G401.6 (cell line): Measurements from ENCODE around the gene TVP23A.
"Not testable (repeated sequence)": the region's sequence is repeated elsewhere in the genome, so short reads cannot be mapped to it uniquely, and the experiment has no call there.

ENCODE experiments used
- FAIRE-seq: peaks from 2 replicates; lab custom pipeline; 2012; peaks lifted over from hg19 to GRCh38; lab: Jason Lieb, UNC

Gene TVP23A

GRCh38 chr16:10744370-10745030 lies 74.1 kb downstream of the TVP23A start:
- FAIRE-seq = no peak

- peak; percentile 70 for FAIRE-seq
Measured at GRCh38 chr16:10743610-10744369, 74.8 kb downstream of the TVP23A start, which contains the start of gene NUBP1. NUBP1 (plus strand) TSS chr16:10743842; CDS start chr16:10743864, 22 bp downstream.

- FAIRE-seq = no peak
Measured at GRCh38 chr16:10743227-10743609, 75.4 kb downstream of the TVP23A start.

GRCh38 chr16:10741844-10742243 lies 76.8 kb downstream of the TVP23A start:
- no peak for FAIRE-seq

- FAIRE-seq = not testable (repeated sequence)
Measured at GRCh38 chr16:10741249-10741648, 77.3 kb downstream of the TVP23A start.

GRCh38 chr16:10740845-10741208 lies 77.8 kb downstream of the TVP23A start:
- FAIRE-seq = no peak

- FAIRE-seq = no peak
Measured at GRCh38 chr16:10740000-10740844, 78.4 kb downstream of the TVP23A start.

- FAIRE-seq = no peak
Measured at GRCh38 chr16:10738231-10739077, 80.1 kb downstream of the TVP23A start.

GRCh38 chr16:10737068-10737625 lies 81.4 kb downstream of the TVP23A start:
- peak; percentile 59 for FAIRE-seq

GRCh38 chr16:10731790-10732189 lies 86.8 kb downstream of the TVP23A start:
- no peak for FAIRE-seq

- no peak for FAIRE-seq
Measured at GRCh38 chr16:10729104-10730048, 89.2 kb downstream of the TVP23A start.

- FAIRE-seq = no peak
Measured at GRCh38 chr16:10728003-10728887, 90.3 kb downstream of the TVP23A start.
